Measurements from ENCODE around the gene ARVCF. TPM values are rescaled to one million over a fixed set of nuclear protein-coding genes. Genes with fewer than 3 reads are reported as not detected.

ARVCF gene
- total and polyA plus RNA-seq, 2 experiments from 2014 or later, result 1.1 to 4.0 TPM

DNA sequence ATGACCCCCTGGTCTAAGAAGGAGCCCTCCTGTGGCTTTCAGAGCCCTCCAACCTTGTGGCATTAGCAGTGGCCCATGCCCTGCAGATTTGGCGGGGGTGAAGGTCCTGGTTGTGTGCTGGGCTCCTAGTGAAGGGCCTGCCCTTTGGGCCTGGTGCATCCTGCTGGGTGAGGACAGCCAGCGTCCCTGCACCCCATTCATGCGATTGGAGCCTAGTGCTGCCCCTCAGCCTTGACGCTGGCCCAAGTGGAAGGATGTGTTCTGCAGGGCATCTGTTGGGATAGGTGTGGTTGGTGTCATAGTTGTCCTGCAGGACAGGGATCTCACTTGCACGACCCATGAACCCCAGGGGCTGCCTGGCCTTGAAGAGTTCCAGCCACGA, 35.3 kb upstream of the ARVCF start:
- Histone ChIP-seq H4K20me1 (ENCODE audit: insufficient read depth) (no peaks in the 10 kb centered on the region), H3K79me2 (ENCODE audit: insufficient read depth) (no peaks in the 10 kb centered on the region), H3K9ac (no peak overlapping the region), H3K27me3 (replicated peaks; ENCODE audit: insufficient read depth) (no peaks in the 10 kb centered on the region), H2AFZ (no peak overlapping the region), H3K4me2 (ENCODE audit: unreplicated experiment) (no peak overlapping the region), H3K36me3 (ENCODE audit: low read depth) (peaks cover 9% of the 10 kb centered on the region; the same call in 1 of the 2 replicates), H3K9me3 (ENCODE audit: low read depth) (no peaks in the 10 kb centered on the region), H3K9me2 (ENCODE audit: insufficient read depth) (no peaks in the 10 kb centered on the region), H3K27ac (no peak overlapping the region), H3K4me1 (ENCODE audit: insufficient read depth) (no peaks in the 10 kb centered on the region), H3K4me3 (no peak overlapping the region), H3F3A (ENCODE audit: insufficient read depth) (no peaks in the 10 kb centered on the region)
- TF ChIP-seq EZH2 (IDR thresholded peaks at IDR 0.05; ENCODE audit: insufficient read depth, poor library complexity, severe bottlenecking) (no peak), EZH2phosphoT487 (IDR thresholded peaks at IDR 0.05; ENCODE audit: insufficient read depth, low read depth) (no peak)
- in situ Hi-C loops (cut with MboI), result no loop called here
- no peak for DNase-seq
- WGBS, 2 experiments (ENCODE audit: low coverage in 1 of 2, low lambda C conversion rate in 2 of 2, missing lambda C conversion rate in 2 of 2), result 95 to 99% methylated on average over 6 of the region's 6 CpGs

DNA sequence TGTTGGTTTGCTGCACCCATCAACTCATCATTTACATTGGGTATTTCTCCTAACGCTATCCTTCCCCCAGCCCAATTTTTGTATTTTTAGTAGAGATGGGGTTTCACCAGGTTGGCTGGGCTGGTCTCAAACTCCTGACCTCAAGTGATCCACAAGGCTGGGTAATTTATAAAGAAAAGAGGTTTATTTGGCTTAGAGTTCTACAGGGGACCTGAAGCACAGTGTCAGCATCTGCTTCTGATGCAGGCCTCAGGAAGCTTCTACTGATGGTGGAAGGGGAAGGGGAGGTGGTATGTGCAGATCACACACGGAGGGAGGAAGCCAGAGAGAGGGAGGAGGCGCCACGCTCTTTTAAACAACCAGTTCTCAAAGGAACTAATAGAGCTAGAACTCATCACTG, 30.1 kb upstream of the ARVCF start:
- H3K36me3 ChIP-seq (ENCODE audit: low read depth), result peaks cover 13% of the 10 kb centered on the region; the same call in 1 of the 2 replicates
- no peaks in the 10 kb centered on the region for H3K4me1 ChIP-seq (ENCODE audit: insufficient read depth)
- H3K4me2 ChIP-seq (ENCODE audit: unreplicated experiment), result no peak overlapping the region
- H3K9ac ChIP-seq, result no peak overlapping the region
- H3K4me3 ChIP-seq, result no peak overlapping the region
- 71 to 77% methylated on average over 4 of the region's 4 CpGs for WGBS, 2 experiments (ENCODE audit: low coverage in 1 of 2, low lambda C conversion rate in 2 of 2, missing lambda C conversion rate in 2 of 2)
- H3K9me2 ChIP-seq (ENCODE audit: insufficient read depth), result no peaks in the 10 kb centered on the region
- no peaks in the 10 kb centered on the region for H3K27me3 ChIP-seq (replicated peaks; ENCODE audit: insufficient read depth)
- no peak for DNase-seq
- no peaks in the 10 kb centered on the region for H4K20me1 ChIP-seq (ENCODE audit: insufficient read depth)
- peaks cover 7% of the 10 kb centered on the region; the same call in 1 of the 2 replicates for H3K79me2 ChIP-seq (ENCODE audit: insufficient read depth)
- TF ChIP-seq EZH2 (IDR thresholded peaks at IDR 0.05; ENCODE audit: insufficient read depth, poor library complexity, severe bottlenecking), result no peak
- TF ChIP-seq EZH2phosphoT487 (IDR thresholded peaks at IDR 0.05; ENCODE audit: insufficient read depth, low read depth), result no peak
- H3K9me3 ChIP-seq (ENCODE audit: low read depth), result no peaks in the 10 kb centered on the region
- H3K27ac ChIP-seq, result no peak overlapping the region
- in situ Hi-C loops (cut with MboI), result no loop called here
- H3F3A ChIP-seq (ENCODE audit: insufficient read depth), result no peaks in the 10 kb centered on the region
- H2AFZ ChIP-seq, result no peak overlapping the region

DNA sequence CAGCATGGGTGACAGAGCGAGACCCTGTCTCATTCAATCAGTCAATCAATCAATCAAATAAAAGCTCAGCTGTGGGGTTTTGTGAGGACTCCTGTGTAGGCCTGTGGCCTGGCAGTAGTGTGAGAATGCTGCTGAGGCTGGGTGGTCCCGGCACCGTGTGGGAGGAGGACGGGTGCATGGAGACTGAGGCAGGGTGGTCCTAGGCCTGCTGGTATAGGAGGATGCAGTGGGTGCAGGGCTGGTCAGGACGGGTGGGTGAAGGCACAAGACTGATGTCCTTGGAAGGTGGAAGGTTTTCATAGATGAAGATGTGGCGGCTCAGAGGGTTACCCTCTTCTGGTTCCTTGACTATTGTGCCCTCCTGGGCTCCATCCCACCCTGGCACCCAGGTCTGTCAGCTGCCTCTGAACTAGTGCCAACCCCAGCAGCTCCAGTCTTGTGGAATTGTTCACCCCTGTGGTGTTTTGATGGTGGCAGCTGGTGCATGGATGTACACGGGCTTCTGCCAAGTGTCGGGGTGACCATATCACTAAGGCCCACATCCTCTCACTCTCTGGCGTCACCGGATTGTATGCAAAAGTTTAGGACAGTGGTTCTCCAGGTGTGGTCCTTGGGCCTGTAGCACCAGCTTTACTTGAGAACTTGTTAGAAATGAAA, 28.0 kb upstream of the ARVCF start:
- H3K4me1 ChIP-seq (ENCODE audit: insufficient read depth), result no peaks in the 10 kb centered on the region
- no peak overlapping the region for H3K9ac ChIP-seq
- no peaks in the 10 kb centered on the region for H3F3A ChIP-seq (ENCODE audit: insufficient read depth)
- in situ Hi-C loops (cut with MboI), result no loop called here
- no peaks in the 10 kb centered on the region for H3K9me3 ChIP-seq (ENCODE audit: low read depth)
- H2AFZ ChIP-seq, result no peak overlapping the region
- peaks cover 7% of the 10 kb centered on the region; the same call in 1 of the 2 replicates for H3K79me2 ChIP-seq (ENCODE audit: insufficient read depth)
- H3K36me3 ChIP-seq (ENCODE audit: low read depth), result peaks cover 13% of the 10 kb centered on the region; the same call in 1 of the 2 replicates
- H3K27ac ChIP-seq, result no peak overlapping the region
- H4K20me1 ChIP-seq (ENCODE audit: insufficient read depth), result no peaks in the 10 kb centered on the region
- DNase-seq, result no peak
- H3K27me3 ChIP-seq (replicated peaks; ENCODE audit: insufficient read depth), result no peaks in the 10 kb centered on the region
- TF ChIP-seq EZH2 (IDR thresholded peaks at IDR 0.05; ENCODE audit: insufficient read depth, poor library complexity, severe bottlenecking) (no peak), EZH2phosphoT487 (IDR thresholded peaks at IDR 0.05; ENCODE audit: insufficient read depth, low read depth) (no peak)
- H3K4me2 ChIP-seq (ENCODE audit: unreplicated experiment), result no peak overlapping the region
- H3K4me3 ChIP-seq, result no peak overlapping the region
- 91 to 92% methylated on average over 9 to 10 of the region's 10 CpGs for WGBS, 2 experiments (ENCODE audit: low coverage in 1 of 2, low lambda C conversion rate in 2 of 2, missing lambda C conversion rate in 2 of 2)
- H3K9me2 ChIP-seq (ENCODE audit: insufficient read depth), result no peaks in the 10 kb centered on the region

DNA sequence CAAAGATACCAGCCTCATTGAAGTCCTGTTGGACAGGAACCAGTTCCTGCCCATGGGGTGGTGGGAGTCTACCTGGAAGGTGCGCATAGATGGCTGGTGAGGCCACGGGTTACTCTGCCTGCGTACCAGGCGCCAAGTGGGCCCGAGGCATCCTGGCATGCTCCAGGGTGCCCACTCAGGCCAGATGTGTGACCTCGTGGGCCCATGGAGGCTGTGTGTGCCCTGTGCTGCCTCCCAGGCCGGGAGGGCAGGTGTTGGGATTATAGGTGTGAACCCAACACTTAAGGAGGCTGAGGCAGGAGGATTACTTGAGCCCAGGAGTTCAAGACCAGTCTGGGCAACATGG, 27.3 kb upstream of the ARVCF start:
- no peak overlapping the region for H2AFZ ChIP-seq
- H3K9ac ChIP-seq, result no peak overlapping the region
- no peaks in the 10 kb centered on the region for H3K27me3 ChIP-seq (replicated peaks; ENCODE audit: insufficient read depth)
- no peak overlapping the region for H3K27ac ChIP-seq
- H3K4me1 ChIP-seq (ENCODE audit: insufficient read depth), result no peaks in the 10 kb centered on the region
- DNase-seq, result no peak
- no peaks in the 10 kb centered on the region for H3K9me3 ChIP-seq (ENCODE audit: low read depth)
- H3K4me2 ChIP-seq (ENCODE audit: unreplicated experiment), result no peak overlapping the region
- H3K4me3 ChIP-seq, result no peak overlapping the region
- H3K9me2 ChIP-seq (ENCODE audit: insufficient read depth), result no peaks in the 10 kb centered on the region
- H3K79me2 ChIP-seq (ENCODE audit: insufficient read depth), result peaks cover 7% of the 10 kb centered on the region; the same call in 1 of the 2 replicates
- WGBS, 2 experiments (ENCODE audit: low coverage in 1 of 2, low lambda C conversion rate in 2 of 2, missing lambda C conversion rate in 2 of 2), result 94 to 99% methylated on average over 6 to 7 of the region's 7 CpGs
- H3K36me3 ChIP-seq (ENCODE audit: low read depth), result peaks cover 11% of the 10 kb centered on the region; the same call in 1 of the 2 replicates
- H4K20me1 ChIP-seq (ENCODE audit: insufficient read depth), result no peaks in the 10 kb centered on the region
- TF ChIP-seq EZH2phosphoT487 (IDR thresholded peaks at IDR 0.05; ENCODE audit: insufficient read depth, low read depth), result no peak
- no peak for TF ChIP-seq EZH2 (IDR thresholded peaks at IDR 0.05; ENCODE audit: insufficient read depth, poor library complexity, severe bottlenecking)
- in situ Hi-C loops (cut with MboI), result no loop called here
- H3F3A ChIP-seq (ENCODE audit: insufficient read depth), result no peaks in the 10 kb centered on the region
